IPS DF 19.7 (cell line): ENCODE results near the gene SSX4.
"Not testable (repeated sequence)": the region's sequence is repeated elsewhere in the genome, so short reads cannot be mapped to it uniquely, and the experiment has no call there.

Experiments
- DNase-seq: peaks from one replicate; pipeline ENCODE4 v3.0.0-alpha.2; 2013; ENCODE audit warnings: low read depth, low spot score

The SSX4 gene

GRCh38 chrX:48383239-48383638 is at the start of gene SSX4:
SSX4 (plus strand) TSS chrX:48383539; CDS start chrX:48384054, 515 bp downstream.
- not testable (repeated sequence) for DNase-seq

GRCh38 chrX:48346059-48346458 is 37.3 kb upstream of the SSX4 start:
- DNase-seq = not testable (repeated sequence)

GRCh38 chrX:48356315-48357094 is 26.8 kb upstream of the SSX4 start, which contains the start of gene SSX3:
SSX3 (minus strand) TSS chrX:48356703; CDS start chrX:48355249, 1,454 bp downstream.
- not testable (repeated sequence) for DNase-seq

GRCh38 chrX:48357681-48358080 is 25.7 kb upstream of the SSX4 start:
- no peak for DNase-seq

- DNase-seq = not testable (repeated sequence)
Measured at GRCh38 chrX:48359281-48359680, 24.1 kb upstream of the SSX4 start.

- DNase-seq = not testable (repeated sequence)
Measured at GRCh38 chrX:48367717-48368408, 15.5 kb upstream of the SSX4 start.

GRCh38 chrX:48370408-48370807 is 12.9 kb upstream of the SSX4 start:
- not testable (repeated sequence) for DNase-seq

GRCh38 chrX:48396931-48397330 is 13.6 kb downstream of the SSX4 start:
- DNase-seq = not testable (repeated sequence)

GRCh38 chrX:48397825-48398224 is 14.5 kb downstream of the SSX4 start:
- DNase-seq = not testable (repeated sequence)

GRCh38 chrX:48411860-48412259 is 28.5 kb downstream of the SSX4 start, which contains the start of gene SSX4B:
SSX4B (minus strand) TSS chrX:48411960; CDS start chrX:48411372, 588 bp downstream.
- DNase-seq = not testable (repeated sequence)

GRCh38 chrX:48427027-48427716 is 43.8 kb downstream of the SSX4 start:
- DNase-seq = not testable (repeated sequence)

GRCh38 chrX:48429606-48430005 is 46.3 kb downstream of the SSX4 start:
- not testable (repeated sequence) for DNase-seq

- DNase-seq = not testable (repeated sequence)
Measured at GRCh38 chrX:48430166-48430565, 46.8 kb downstream of the SSX4 start.

- not testable (repeated sequence) for DNase-seq
Measured at GRCh38 chrX:48433713-48434112, 50.4 kb downstream of the SSX4 start.
